ENCODE measurements around the gene BRD7.

Gene BRD7

GRCh38 chr16:50293041-50293783, 75.6 kb downstream of the BRD7 start:
- H3K9me2 ChIP-seq (replicated peaks; ENCODE audit: insufficient read depth, low read length), result no peaks in the 10 kb centered on the region
- no peak overlapping the region for H3K4me3 ChIP-seq (ENCODE audit: insufficient read depth, low read length, poor library complexity, severe bottlenecking)
- TF ChIP-seq CTCF (IDR thresholded peaks at IDR 0.05; ENCODE audit: insufficient read depth, low read length, poor library complexity, severe bottlenecking), result no peak
- no peak for TF ChIP-seq EZH2phosphoT487 (conservative IDR thresholded peaks at IDR 0.05; ENCODE audit: low read length)
- no peak overlapping the region for H2AFZ ChIP-seq (ENCODE audit: low read depth, low read length, severe bottlenecking)
- no peak overlapping the region for H3K27ac ChIP-seq (ENCODE audit: low read depth, low read length)
- H3K79me2 ChIP-seq (ENCODE audit: insufficient read depth, low read length), result no peaks in the 10 kb centered on the region
- H3K4me2 ChIP-seq (ENCODE audit: low read depth, low read length, poor library complexity, severe bottlenecking), result no peak overlapping the region
- no peaks in the 10 kb centered on the region for H3K36me3 ChIP-seq (ENCODE audit: low read length)
- no peaks in the 10 kb centered on the region for H3K9me3 ChIP-seq (ENCODE audit: insufficient read depth, low read length)
- H3K27me3 ChIP-seq (ENCODE audit: low read length), result no peaks in the 10 kb centered on the region
- H3K9ac ChIP-seq (ENCODE audit: low read length), result no peak overlapping the region
- no peaks in the 10 kb centered on the region for H4K20me1 ChIP-seq (ENCODE audit: low read depth, low read length)
- H3F3A ChIP-seq (ENCODE audit: insufficient read depth), result no peaks in the 10 kb centered on the region

GRCh38 chr16:50292566-50292948, 76.2 kb downstream of the BRD7 start:
- TF ChIP-seq EZH2phosphoT487 (conservative IDR thresholded peaks at IDR 0.05; ENCODE audit: low read length), result no peak
- no peak for TF ChIP-seq CTCF (IDR thresholded peaks at IDR 0.05; ENCODE audit: insufficient read depth, low read length, poor library complexity, severe bottlenecking)
- no peaks in the 10 kb centered on the region for H4K20me1 ChIP-seq (ENCODE audit: low read depth, low read length)
- H3K9me3 ChIP-seq (ENCODE audit: insufficient read depth, low read length), result no peaks in the 10 kb centered on the region
- H3K9ac ChIP-seq (ENCODE audit: low read length), result no peak overlapping the region
- no peak overlapping the region for H3K27ac ChIP-seq (ENCODE audit: low read depth, low read length)
- H3K4me2 ChIP-seq (ENCODE audit: low read depth, low read length, poor library complexity, severe bottlenecking), result no peak overlapping the region
- no peaks in the 10 kb centered on the region for H3K36me3 ChIP-seq (ENCODE audit: low read length)
- no peak overlapping the region for H3K4me3 ChIP-seq (ENCODE audit: insufficient read depth, low read length, poor library complexity, severe bottlenecking)
- no peaks in the 10 kb centered on the region for H3K9me2 ChIP-seq (replicated peaks; ENCODE audit: insufficient read depth, low read length)
- no peaks in the 10 kb centered on the region for H3F3A ChIP-seq (ENCODE audit: insufficient read depth)
- H3K79me2 ChIP-seq (ENCODE audit: insufficient read depth, low read length), result no peaks in the 10 kb centered on the region
- no peaks in the 10 kb centered on the region for H3K27me3 ChIP-seq (ENCODE audit: low read length)
- H2AFZ ChIP-seq (ENCODE audit: low read depth, low read length, severe bottlenecking), result no peak overlapping the region

- TF ChIP-seq CTCF (IDR thresholded peaks at IDR 0.05; ENCODE audit: insufficient read depth, low read length, poor library complexity, severe bottlenecking), result no peak
- no peak for TF ChIP-seq EZH2phosphoT487 (conservative IDR thresholded peaks at IDR 0.05; ENCODE audit: low read length)
- Histone ChIP-seq H4K20me1 (ENCODE audit: low read depth, low read length) (no peaks in the 10 kb centered on the region), H3K9me2 (replicated peaks; ENCODE audit: insufficient read depth, low read length) (no peaks in the 10 kb centered on the region), H3K27me3 (ENCODE audit: low read length) (no peaks in the 10 kb centered on the region), H3K9ac (ENCODE audit: low read length) (no peak overlapping the region), H2AFZ (ENCODE audit: low read depth, low read length, severe bottlenecking) (no peak overlapping the region), H3K4me3 (ENCODE audit: insufficient read depth, low read length, poor library complexity, severe bottlenecking) (no peak overlapping the region), H3F3A (ENCODE audit: insufficient read depth) (no peaks in the 10 kb centered on the region), H3K79me2 (ENCODE audit: insufficient read depth, low read length) (no peaks in the 10 kb centered on the region), H3K27ac (ENCODE audit: low read depth, low read length) (no peak overlapping the region), H3K36me3 (ENCODE audit: low read length) (no peaks in the 10 kb centered on the region), H3K9me3 (ENCODE audit: insufficient read depth, low read length) (no peaks in the 10 kb centered on the region), H3K4me2 (ENCODE audit: low read depth, low read length, poor library complexity, severe bottlenecking) (no peak overlapping the region)
Measured at GRCh38 chr16:50291719-50292565, 76.8 kb downstream of the BRD7 start.
